GM12892 (cell line): Measurements from ENCODE around the gene KIDINS220.

ENCODE experiments used
- POLR2A ChIP-seq: IDR thresholded peaks from 2 replicates; pipeline ENCODE4 v1.6.1; 2011; ENCODE audit warnings: low read depth, low read length, control low read depth
- POLR2AphosphoS5 ChIP-seq: IDR thresholded peaks from 2 replicates; pipeline ENCODE4 v1.6.1; 2011; ENCODE audit warnings: low read depth, low read length, control low read depth
- TAF1 ChIP-seq: IDR thresholded peaks from 2 replicates; pipeline ENCODE4 v1.6.1; 2011; ENCODE audit warnings: low read depth, mild to moderate bottlenecking, control low read depth, low read length, borderline replicate concordance

- TF ChIP-seq POLR2AphosphoS5 (no peak), POLR2A (no peak), TAF1 (no peak)
Measured at GRCh38 chr2:8754106-8754776, 83.2 kb downstream of the KIDINS220 start.
